GM19395 (cell line): ENCODE measurements around the gene ADAM23.
"Not testable (repeated sequence)": the region's sequence is repeated elsewhere in the genome, so short reads cannot be mapped to it uniquely, and the experiment has no call there.

ENCODE experiments used
- ATAC-seq: cut with Tn5 transposase; IDR thresholded peaks from one replicate; pipeline ENCODE4 v1.9.1; 2021; ENCODE audit warnings: mild to moderate bottlenecking, moderate library complexity; ENCODE audit not compliant: unreplicated experiment

ADAM23 gene

GRCh38 chr2:206442833-206443734 is at the start of gene ADAM23:
Gene ADAM23, plus strand, starts transcription at chr2:206443532. Its CDS starts 335 bp downstream, at chr2:206443867.
- ATAC-seq, result peak; percentile 44

GRCh38 chr2:206396211-206396610 is 47.1 kb upstream of the ADAM23 start:
- no peak for ATAC-seq

GRCh38 chr2:206402956-206403569 is 40.3 kb upstream of the ADAM23 start:
- ATAC-seq, result not testable (repeated sequence)

GRCh38 chr2:206408323-206409320 is 34.7 kb upstream of the ADAM23 start:
- peak; percentile 84 for ATAC-seq

- ATAC-seq, result no peak
Observed at GRCh38 chr2:206410714-206411113, 32.6 kb upstream of the ADAM23 start.

- no peak for ATAC-seq
Observed at GRCh38 chr2:206415618-206416243, 27.6 kb upstream of the ADAM23 start.

GRCh38 chr2:206418968-206419367 is 24.4 kb upstream of the ADAM23 start:
- ATAC-seq, result no peak

GRCh38 chr2:206420721-206421120 is 22.6 kb upstream of the ADAM23 start:
- no peak for ATAC-seq

- no peak for ATAC-seq
Observed at GRCh38 chr2:206422493-206422892, 20.8 kb upstream of the ADAM23 start.

GRCh38 chr2:206423147-206423546 is 20.2 kb upstream of the ADAM23 start:
- ATAC-seq, result no peak

GRCh38 chr2:206424134-206424533 is 19.2 kb upstream of the ADAM23 start:
- no peak for ATAC-seq

GRCh38 chr2:206428783-206429182 is 14.5 kb upstream of the ADAM23 start:
- no peak for ATAC-seq

GRCh38 chr2:206430452-206430851 is 12.9 kb upstream of the ADAM23 start:
- ATAC-seq, result no peak

- no peak for ATAC-seq
Observed at GRCh38 chr2:206431439-206431838, 11.9 kb upstream of the ADAM23 start.

- ATAC-seq, result no peak
Observed at GRCh38 chr2:206432193-206433082, 10.9 kb upstream of the ADAM23 start.

GRCh38 chr2:206433190-206433589 is 10.1 kb upstream of the ADAM23 start:
- ATAC-seq, result no peak

GRCh38 chr2:206433686-206434085 is 9.6 kb upstream of the ADAM23 start:
- ATAC-seq, result no peak

GRCh38 chr2:206435742-206436141 is 7.6 kb upstream of the ADAM23 start:
- no peak for ATAC-seq

GRCh38 chr2:206438196-206438724 is 5.1 kb upstream of the ADAM23 start:
- no peak for ATAC-seq
